ENCODE results near the gene SENP3.

DNA sequence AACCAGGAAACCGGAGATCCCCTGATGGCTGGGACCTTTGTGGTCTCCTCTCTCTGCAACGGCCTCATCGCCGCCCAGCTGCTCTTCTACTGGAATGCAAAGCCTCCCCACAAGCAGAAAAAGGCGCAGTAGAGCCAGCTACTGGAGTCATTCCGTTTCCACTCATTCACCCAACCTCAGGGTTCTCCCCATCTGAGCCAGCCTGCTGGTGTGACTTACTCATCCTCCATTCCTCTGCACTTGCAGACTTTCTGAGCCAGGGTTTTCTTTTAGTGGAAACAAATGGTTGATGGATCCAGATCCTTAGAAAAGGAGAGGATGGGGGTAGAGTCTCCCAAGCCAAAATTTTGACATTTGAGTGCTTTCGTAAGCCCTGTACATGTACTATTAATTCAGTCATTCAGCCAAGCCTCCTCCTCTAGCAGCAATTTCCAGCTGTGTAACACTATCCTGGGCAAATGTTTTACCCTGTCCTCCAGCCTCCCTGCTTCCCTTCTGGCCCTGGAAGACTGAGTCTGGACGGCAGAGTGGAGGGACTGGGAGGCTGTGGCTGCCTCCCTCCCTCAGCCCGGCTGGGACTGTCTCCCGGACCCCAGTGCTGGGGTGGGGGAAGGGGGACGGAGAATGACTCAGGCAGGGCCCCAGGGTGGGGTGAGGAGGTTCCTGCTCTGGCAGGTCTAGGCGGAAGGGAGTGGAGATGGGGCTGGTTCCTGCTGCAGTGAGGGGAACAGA is 25.9 kb downstream of the SENP3 start:
- no peak for TF ChIP-seq POLR2AphosphoS5 (IDR thresholded peaks at IDR 0.05)
- no peak for TF ChIP-seq POLR2A (IDR thresholded peaks at IDR 0.05)
- TF ChIP-seq, protein P1, sequence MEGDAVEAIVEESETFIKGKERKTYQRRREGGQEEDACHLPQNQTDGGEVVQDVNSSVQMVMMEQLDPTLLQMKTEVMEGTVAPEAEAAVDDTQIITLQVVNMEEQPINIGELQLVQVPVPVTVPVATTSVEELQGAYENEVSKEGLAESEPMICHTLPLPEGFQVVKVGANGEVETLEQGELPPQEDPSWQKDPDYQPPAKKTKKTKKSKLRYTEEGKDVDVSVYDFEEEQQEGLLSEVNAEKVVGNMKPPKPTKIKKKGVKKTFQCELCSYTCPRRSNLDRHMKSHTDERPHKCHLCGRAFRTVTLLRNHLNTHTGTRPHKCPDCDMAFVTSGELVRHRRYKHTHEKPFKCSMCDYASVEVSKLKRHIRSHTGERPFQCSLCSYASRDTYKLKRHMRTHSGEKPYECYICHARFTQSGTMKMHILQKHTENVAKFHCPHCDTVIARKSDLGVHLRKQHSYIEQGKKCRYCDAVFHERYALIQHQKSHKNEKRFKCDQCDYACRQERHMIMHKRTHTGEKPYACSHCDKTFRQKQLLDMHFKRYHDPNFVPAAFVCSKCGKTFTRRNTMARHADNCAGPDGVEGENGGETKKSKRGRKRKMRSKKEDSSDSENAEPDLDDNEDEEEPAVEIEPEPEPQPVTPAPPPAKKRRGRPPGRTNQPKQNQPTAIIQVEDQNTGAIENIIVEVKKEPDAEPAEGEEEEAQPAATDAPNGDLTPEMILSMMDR (IDR thresholded peaks at IDR 0.05) = no peak
